NCI-H2171 treated with DMSO at 0.1 percent for 48 hours (cell line): ENCODE data around the gene DENND1A.

ENCODE experiments used
- DNase-seq: peaks from one replicate; lab custom pipeline; 2025; lab: John Stamatoyannopoulos, UW

Gene DENND1A

GRCh38 chr9:123426406-123426805 lies 503.5 kb downstream of the DENND1A start:
- no peak for DNase-seq

- no peak for DNase-seq
Observed at GRCh38 chr9:123425836-123426365, 504.0 kb downstream of the DENND1A start.

- no peak for DNase-seq
Observed at GRCh38 chr9:123425261-123425821, 504.6 kb downstream of the DENND1A start.

GRCh38 chr9:123424552-123425225 lies 505.2 kb downstream of the DENND1A start:
- no peak for DNase-seq

- DNase-seq, result no peak
Observed at GRCh38 chr9:123424131-123424530, 505.8 kb downstream of the DENND1A start.

GRCh38 chr9:123423311-123423640 lies 506.6 kb downstream of the DENND1A start:
- DNase-seq, result no peak

GRCh38 chr9:123422635-123423310 lies 507.2 kb downstream of the DENND1A start:
- DNase-seq, result no peak

GRCh38 chr9:123421801-123422455 lies 508.0 kb downstream of the DENND1A start:
- DNase-seq, result no peak

- DNase-seq, result no peak
Observed at GRCh38 chr9:123421186-123421585, 508.7 kb downstream of the DENND1A start.

GRCh38 chr9:123420592-123421111 lies 509.3 kb downstream of the DENND1A start:
- no peak for DNase-seq

- DNase-seq, result no peak
Observed at GRCh38 chr9:123419721-123420591, 510.0 kb downstream of the DENND1A start.

GRCh38 chr9:123419091-123419490 lies 510.8 kb downstream of the DENND1A start:
- no peak for DNase-seq

GRCh38 chr9:123418506-123418905 lies 511.4 kb downstream of the DENND1A start:
- DNase-seq, result no peak

GRCh38 chr9:123418052-123418430 lies 511.9 kb downstream of the DENND1A start:
- DNase-seq, result no peak

- DNase-seq, result no peak
Observed at GRCh38 chr9:123417289-123418051, 512.5 kb downstream of the DENND1A start.

- DNase-seq, result no peak
Observed at GRCh38 chr9:123416176-123416575, 513.8 kb downstream of the DENND1A start.

- DNase-seq, result peak; percentile 35
Observed at GRCh38 chr9:123414936-123415930, 514.7 kb downstream of the DENND1A start.

GRCh38 chr9:123414204-123414603 lies 515.7 kb downstream of the DENND1A start:
- no peak for DNase-seq

- no peak for DNase-seq
Observed at GRCh38 chr9:123412171-123412820, 517.6 kb downstream of the DENND1A start.
